Heart right ventricle (tissue), 16 donors: ENCODE measurements around the gene PYGO2. TPM values are rescaled to one million over a fixed set of nuclear protein-coding genes. Genes with fewer than 3 reads are reported as not detected.

Experiments used
- ATAC-seq, 8 donors: fragments of 200-7000 bp; cut with Tn5 transposase; one replicate each; pipeline ENCODE4 v1.9.1; 2020; ENCODE audit warnings: mild to moderate bottlenecking in 8 of 8, moderate library complexity in 8 of 8, moderate number of reproducible peaks in 1 of 8
- DNase-seq, 2 donors: peaks; one replicate each; pipeline ENCODE4 v3.0.0-alpha.2; 2020
- H3K27ac ChIP-seq, 10 donors: fragments of 200-600 bp; sonication (generic) in 2 of 10; one replicate each; pipeline versions ENCODE4 v1.5.0 to v1.8.0; 2020 to 2022; ENCODE audit warnings: mild to moderate bottlenecking in 3 of 10
- H3K27me3 ChIP-seq, 7 donors: fragments of 200-600 bp; one replicate each; pipeline ENCODE4 v1.8.0; 2021 to 2022; ENCODE audit warnings: mild to moderate bottlenecking in 2 of 7
- H3K36me3 ChIP-seq, 9 donors: fragments of 200-600 bp; sonication (generic) in 1 of 9; one replicate each; pipeline versions ENCODE4 v1.5.0 to v1.8.0; 2020 to 2022; ENCODE audit warnings: mild to moderate bottlenecking in 2 of 9
- H3K4me1 ChIP-seq, 9 donors: fragments of 200-600 bp; sonication (generic) in 1 of 9; one replicate each; pipeline versions ENCODE4 v1.5.0 to v1.8.0; 2020 to 2022; ENCODE audit warnings: mild to moderate bottlenecking in 4 of 9
- H3K4me3 ChIP-seq, 10 donors: fragments of 200-600 bp; sonication (generic) in 2 of 10; one replicate each; pipeline versions ENCODE4 v1.5.0 to v1.8.0; 2020 to 2022; ENCODE audit warnings: mild to moderate bottlenecking in 7 of 10, moderate library complexity in 2 of 10
- H3K9me3 ChIP-seq, 11 donors: fragments of 200-600 bp in 10 of 11; sonication (generic) in 2 of 11; one replicate each; pipeline versions ENCODE4 v1.5.0 to v1.8.0; 2013 to 2022; ENCODE audit warnings: mild to moderate bottlenecking in 2 of 11, control low read depth in 1 of 11, moderate library complexity in 1 of 11
- WGBS, 2 donors: extraction: QIAGEN DNeasy Blood & Tissue Kit; methylation state at CpG; one replicate each; pipeline ENCODE4 v1.1.7; 2013; ENCODE audit warnings: inconsistent platforms in 1 of 2; 5-methylcytosine and 5-hydroxymethylcytosine counted together
- intact Hi-C, 10 donors: fragments of 100-400 bp; cut with DNase I; formaldehyde crosslinking; loops; one replicate each; pipeline versions ENCODE4 v1.11.1 to v1.14.2; 2022
- polyA plus RNA-seq, 2 donors: library from polyadenylated mRNA; stranded (reverse); fragments of 200-250 nt; gene quantifications; one replicate each; pipeline ENCODE4 v1.2.3, GENCODE V29; 2013
- total RNA-seq, 10 donors: library from RNA; stranded (reverse); fragmentation: NEBNext Ultra II Directional in 3 of 10; extraction: Animal tissue kit (Norgen Biotek cat#: 25700) in 3 of 10; gene quantifications; one replicate each; pipeline versions ENCODE4 v1.2.1 to v1.2.4, GENCODE V29; 2021 to 2023
- TF ChIP-seq, protein P1 (sequence below), 9 donors: fragments of 200-600 bp; sonication (generic) in 2 of 9; IDR thresholded peaks; one replicate each; pipeline versions ENCODE4 v1.5.0 to v1.8.0; 2021 to 2022; ENCODE audit warnings: antibody characterized with exemption in 9 of 9, mild to moderate bottlenecking in 5 of 9, moderate library complexity in 1 of 9
- donor health status: Arrhythmogenic right ventricular cardiomyopathy.
- donor health status: ischemic (EF 13 %, LVEDD 7.1; RV severe dilation, severe dysfunction).
- donor health status: healthy with polysubstance abuse.
- donor health status: DM: no; HTN: yes; CAD: no.
- donor health status: DM: no; HTN: no; CAD: no.
- donor health status: ischemic (EF 25% LVEDD 6.9; RV normal size, moderate dysfunction).
- donor health status: ischemic (EF 25% LVEDD 5.7; RV mildly dilated, moderate dysfunction).
- donor health status: healthy.
- donor health status: DM: yes; HTN: yes; CAD: no.
- donor health status: Ischemic cardiomyopathy.
- donor health status: ischemic (EF 35%, LVEDD 5.7; RV mildly dilated, moderate dysfunction).
- donor health status: nonischemic (EF 11% LVEDD 7.7; RV severe dilation, severe dysfunction).
- donor health status: DM: yes; HTN: yes; CAD: no.
- donor health status: PGD.
- donor health status: ischemic (EF 29% LVEDD 5.4; RV normal size, mild dysfunction).
- donor health status: nonischemic (EF 23%, LVEDD 6.1; RV moderate dilation, normal function).

Gene PYGO2
- total and polyA plus RNA-seq, 12 donors, result 8.8 to 18.0 (median 13.8) TPM

DNA sequence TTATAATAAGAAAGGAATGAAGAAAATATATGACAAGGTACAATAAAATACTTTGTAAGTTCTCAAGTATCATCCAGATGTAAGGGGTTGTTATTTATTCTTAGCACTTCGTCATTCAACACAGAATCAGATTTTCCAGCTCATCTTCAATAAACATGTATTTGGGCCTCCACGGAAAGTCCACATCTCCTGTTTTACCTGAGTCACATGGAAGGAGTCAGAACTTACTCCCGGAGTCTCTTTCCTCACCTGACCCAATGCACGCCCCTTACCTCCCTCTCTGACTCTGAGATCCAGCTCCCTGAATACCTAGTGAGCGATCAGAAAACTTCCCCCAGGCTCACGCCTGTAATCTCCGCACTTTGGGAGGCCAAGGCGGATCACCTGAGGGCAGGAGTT, 23.6 kb downstream of the PYGO2 start:
- Histone ChIP-seq H3K27ac (peak overlapping the region; percentile 87 to 99 (median 96)), H3K9me3 (no peaks in the 10 kb centered on the region), H3K36me3 (no peaks in the 10 kb centered on the region), H3K4me3 (peak overlapping the region in 9 of 10 donors; percentile 58 to 70 (median 65)), H3K27me3 (no peaks in the 10 kb centered on the region), H3K4me1 (peaks cover 7 to 57% (median 34%) of the 10 kb centered on the region in 9 donors)
- ATAC-seq (no peak), DNase-seq (no peak)
- 75% methylated on average over 8 of the region's 8 CpGs for whole genome bisulfite sequencing, 2 donors
- intact Hi-C loops, result loop anchor here in 4 of 10 donors (2.0 to 10.0 kb wide), 4 partner anchors 271 to 381 kb away; partner anchors contain the start of genes UBE2Q1 (in 3 of the 4) and CHRNB2 (in 1 of the 4)
- TF ChIP-seq, protein P1, sequence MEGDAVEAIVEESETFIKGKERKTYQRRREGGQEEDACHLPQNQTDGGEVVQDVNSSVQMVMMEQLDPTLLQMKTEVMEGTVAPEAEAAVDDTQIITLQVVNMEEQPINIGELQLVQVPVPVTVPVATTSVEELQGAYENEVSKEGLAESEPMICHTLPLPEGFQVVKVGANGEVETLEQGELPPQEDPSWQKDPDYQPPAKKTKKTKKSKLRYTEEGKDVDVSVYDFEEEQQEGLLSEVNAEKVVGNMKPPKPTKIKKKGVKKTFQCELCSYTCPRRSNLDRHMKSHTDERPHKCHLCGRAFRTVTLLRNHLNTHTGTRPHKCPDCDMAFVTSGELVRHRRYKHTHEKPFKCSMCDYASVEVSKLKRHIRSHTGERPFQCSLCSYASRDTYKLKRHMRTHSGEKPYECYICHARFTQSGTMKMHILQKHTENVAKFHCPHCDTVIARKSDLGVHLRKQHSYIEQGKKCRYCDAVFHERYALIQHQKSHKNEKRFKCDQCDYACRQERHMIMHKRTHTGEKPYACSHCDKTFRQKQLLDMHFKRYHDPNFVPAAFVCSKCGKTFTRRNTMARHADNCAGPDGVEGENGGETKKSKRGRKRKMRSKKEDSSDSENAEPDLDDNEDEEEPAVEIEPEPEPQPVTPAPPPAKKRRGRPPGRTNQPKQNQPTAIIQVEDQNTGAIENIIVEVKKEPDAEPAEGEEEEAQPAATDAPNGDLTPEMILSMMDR (IDR thresholded peaks at IDR 0.05), result no peak

DNA sequence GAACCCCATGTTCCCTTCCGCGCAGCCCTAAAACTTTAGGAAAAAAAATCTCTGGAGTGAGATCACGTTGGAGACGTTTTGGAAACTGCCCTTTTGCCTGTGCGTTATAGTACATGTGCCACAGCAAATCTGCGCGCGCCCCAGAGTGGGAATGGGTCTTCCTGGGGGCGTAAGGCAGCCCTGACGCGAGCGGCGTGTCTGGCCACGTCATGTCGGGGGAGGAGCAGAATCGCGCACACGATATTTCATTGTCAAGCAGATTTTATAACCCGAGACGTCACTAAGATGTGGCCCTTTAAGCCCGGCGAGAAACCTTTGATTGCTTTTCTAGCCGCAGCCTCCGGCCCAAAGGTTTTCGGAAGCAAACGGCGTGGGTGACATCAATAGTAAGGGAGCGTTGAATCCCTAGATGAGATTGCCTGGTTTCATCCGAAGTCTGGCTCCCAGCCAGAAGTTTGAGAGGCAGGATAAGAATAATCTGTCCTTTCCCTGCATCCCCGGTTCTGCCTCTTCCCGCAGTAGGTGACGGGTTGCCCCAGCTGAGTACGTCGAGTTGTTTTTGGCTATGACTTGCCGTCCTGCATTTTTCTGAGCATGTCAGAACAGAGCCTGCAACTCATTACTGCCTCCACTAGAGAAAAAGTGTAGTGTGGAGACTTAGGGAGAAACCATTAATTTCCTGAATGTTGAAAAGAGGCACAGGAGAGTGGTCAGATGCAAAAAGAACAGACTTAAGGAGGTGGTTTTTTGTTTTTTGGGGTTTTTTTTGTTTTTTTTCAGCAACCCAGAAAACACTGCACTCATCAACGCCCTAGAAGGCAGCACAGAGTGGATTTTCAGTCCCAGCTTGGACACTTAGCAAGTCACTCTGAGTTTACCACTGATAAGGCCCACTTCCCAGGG, 24.2 kb downstream of the PYGO2 start:
- DNase-seq (peak; percentile 89 to 92), ATAC-seq (peak; percentile 86 to 94 (median 91))
- H3K36me3 ChIP-seq, result peaks cover 0 to 2% (median 0%) of the 10 kb centered on the region in 9 donors
- peak overlapping the region in 9 of 10 donors; percentile 58 to 70 (median 65) for H3K4me3 ChIP-seq
- intact Hi-C loops, result loop anchor here in 4 of 10 donors (2.0 to 10.0 kb wide), 4 partner anchors 270 to 380 kb away; partner anchors contain the start of genes UBE2Q1 (in 3 of the 4) and CHRNB2 (in 1 of the 4)
- peak overlapping the region; percentile 87 to 99 (median 96) for H3K27ac ChIP-seq
- peaks cover 7 to 50% (median 32%) of the 10 kb centered on the region in 9 donors for H3K4me1 ChIP-seq
- TF ChIP-seq, protein P1 (IDR thresholded peaks at IDR 0.05), result peak in 6 of 9 donors; percentile 13 to 36 (median 31)
- no peaks in the 10 kb centered on the region for H3K27me3 ChIP-seq
- no peaks in the 10 kb centered on the region for H3K9me3 ChIP-seq
- WGBS, 2 donors, result 0 to 1% methylated on average over 36 of the region's 36 CpGs

DNA sequence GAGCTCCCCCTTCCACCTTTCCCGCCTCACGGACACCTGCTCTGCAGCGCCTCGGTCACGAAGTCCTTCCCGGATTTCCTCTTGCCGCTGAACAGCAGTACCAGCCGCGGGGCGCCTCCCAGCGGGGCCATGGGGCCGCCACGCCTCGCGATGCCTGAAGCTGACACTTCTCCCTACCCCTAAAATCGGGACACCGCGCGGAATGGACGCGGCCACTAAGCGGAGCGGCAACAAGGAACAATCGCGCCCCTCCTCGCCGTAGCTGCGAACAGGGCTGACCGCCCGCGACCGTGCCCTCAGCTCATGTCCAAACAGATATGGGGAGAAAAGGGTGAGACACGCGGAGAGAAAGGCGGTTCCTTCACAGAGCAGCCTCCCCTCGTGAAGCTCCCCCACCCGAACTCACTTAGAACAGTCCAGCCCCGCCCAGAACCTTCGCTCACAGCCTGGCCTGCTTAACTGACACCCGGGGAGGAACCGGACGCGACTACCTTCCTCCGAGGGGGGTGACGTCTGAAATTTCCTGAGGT, 25.0 kb downstream of the PYGO2 start, which contains the start of gene PMVK:
Gene PMVK, minus strand, starts transcription at position 165 of the 530 bp plus-strand sequence. Its CDS starts 34 bp downstream, at position 131.
- ATAC-seq, result peak; percentile 92 to 97 (median 96)
- DNase-seq, result peak; percentile 92 to 98
- TF ChIP-seq, protein P1 (IDR thresholded peaks at IDR 0.05), result peak in 8 of 9 donors; percentile 11 to 62 (median 36)
- intact Hi-C loops, result loop anchor here in 5 of 10 donors (1.0 to 10.0 kb wide), 5 partner anchors 24 to 379 kb away; partner anchors contain the start of genes UBE2Q1 (in 3 of the 5) and CHRNB2 (in 1 of the 5)
- peaks cover 0 to 9% (median 0%) of the 10 kb centered on the region in 9 donors for H3K36me3 ChIP-seq
- 1% methylated on average over 45 of the region's 45 CpGs for WGBS, 2 donors
- H3K9me3 ChIP-seq, result no peaks in the 10 kb centered on the region
- H3K4me1 ChIP-seq, result peaks cover 7 to 43% (median 25%) of the 10 kb centered on the region in 9 donors
- no peaks in the 10 kb centered on the region for H3K27me3 ChIP-seq
- peak within 1 kb of the TSS; percentile 44 to 70 (median 64) for H3K4me3 ChIP-seq
- peak within 1 kb of the TSS; percentile 87 to 99 (median 96) for H3K27ac ChIP-seq
